ENCODE measurements around the gene PTF1A.

The PTF1A gene

GRCh38 chr10:23201837-23202236, 9.7 kb downstream of the PTF1A start:
- TF ChIP-seq, protein P1, sequence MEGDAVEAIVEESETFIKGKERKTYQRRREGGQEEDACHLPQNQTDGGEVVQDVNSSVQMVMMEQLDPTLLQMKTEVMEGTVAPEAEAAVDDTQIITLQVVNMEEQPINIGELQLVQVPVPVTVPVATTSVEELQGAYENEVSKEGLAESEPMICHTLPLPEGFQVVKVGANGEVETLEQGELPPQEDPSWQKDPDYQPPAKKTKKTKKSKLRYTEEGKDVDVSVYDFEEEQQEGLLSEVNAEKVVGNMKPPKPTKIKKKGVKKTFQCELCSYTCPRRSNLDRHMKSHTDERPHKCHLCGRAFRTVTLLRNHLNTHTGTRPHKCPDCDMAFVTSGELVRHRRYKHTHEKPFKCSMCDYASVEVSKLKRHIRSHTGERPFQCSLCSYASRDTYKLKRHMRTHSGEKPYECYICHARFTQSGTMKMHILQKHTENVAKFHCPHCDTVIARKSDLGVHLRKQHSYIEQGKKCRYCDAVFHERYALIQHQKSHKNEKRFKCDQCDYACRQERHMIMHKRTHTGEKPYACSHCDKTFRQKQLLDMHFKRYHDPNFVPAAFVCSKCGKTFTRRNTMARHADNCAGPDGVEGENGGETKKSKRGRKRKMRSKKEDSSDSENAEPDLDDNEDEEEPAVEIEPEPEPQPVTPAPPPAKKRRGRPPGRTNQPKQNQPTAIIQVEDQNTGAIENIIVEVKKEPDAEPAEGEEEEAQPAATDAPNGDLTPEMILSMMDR (IDR thresholded peaks at IDR 0.05; ENCODE audit: control extremely low read depth, extremely low read depth, low read depth, missing control alignments), result no peak
- no peak for DNase-seq (ENCODE audit: extremely low spot score)
- ChIA-PET CTCF (no interaction called here), POLR2A (no interaction called here)

GRCh38 chr10:23202779-23203178, 10.7 kb downstream of the PTF1A start:
- POLR2A ChIA-PET, result no interaction called here
- CTCF ChIA-PET, result no interaction called here
- no peak for DNase-seq (ENCODE audit: extremely low spot score)
- TF ChIP-seq, protein P1 (IDR thresholded peaks at IDR 0.05; ENCODE audit: control extremely low read depth, extremely low read depth, low read depth, missing control alignments), result no peak

- TF ChIP-seq, protein P1 (IDR thresholded peaks at IDR 0.05; ENCODE audit: control extremely low read depth, extremely low read depth, low read depth, missing control alignments), result no peak
- ChIA-PET CTCF (no interaction called here), POLR2A (no interaction called here)
- no peak for DNase-seq (ENCODE audit: extremely low spot score)
Observed at GRCh38 chr10:23203369-23204325, 11.5 kb downstream of the PTF1A start.

DNA sequence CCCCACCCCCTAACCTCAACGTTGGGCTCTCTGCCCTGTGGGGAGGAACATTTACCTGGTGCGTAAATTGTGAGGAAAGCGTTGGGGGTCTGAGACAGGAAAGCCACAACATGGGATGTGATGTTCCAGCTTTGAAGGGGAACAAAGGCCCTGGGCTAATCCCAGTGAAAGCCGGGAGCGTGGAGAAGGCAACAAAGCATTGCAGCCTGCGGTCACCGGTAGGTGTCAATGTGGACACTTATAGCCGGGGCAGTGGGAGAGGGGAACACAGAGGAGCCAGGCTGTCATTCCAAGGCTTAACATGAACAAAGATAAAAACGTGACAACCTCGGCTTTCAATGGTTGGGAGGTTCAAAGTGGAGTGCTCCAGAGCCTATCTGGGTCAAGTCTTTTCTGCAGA, 12.7 kb downstream of the PTF1A start:
- no peak for DNase-seq (ENCODE audit: extremely low spot score)
- ChIA-PET POLR2A (no interaction called here), CTCF (interaction anchor here (1.0 kb wide), 2 partner anchors 9 to 88 kb away, joined by 3 read pairs; no protein-coding TSS in a partner anchor)
- TF ChIP-seq, protein P1 (IDR thresholded peaks at IDR 0.05; ENCODE audit: control extremely low read depth, extremely low read depth, low read depth, missing control alignments), result no peak

DNA sequence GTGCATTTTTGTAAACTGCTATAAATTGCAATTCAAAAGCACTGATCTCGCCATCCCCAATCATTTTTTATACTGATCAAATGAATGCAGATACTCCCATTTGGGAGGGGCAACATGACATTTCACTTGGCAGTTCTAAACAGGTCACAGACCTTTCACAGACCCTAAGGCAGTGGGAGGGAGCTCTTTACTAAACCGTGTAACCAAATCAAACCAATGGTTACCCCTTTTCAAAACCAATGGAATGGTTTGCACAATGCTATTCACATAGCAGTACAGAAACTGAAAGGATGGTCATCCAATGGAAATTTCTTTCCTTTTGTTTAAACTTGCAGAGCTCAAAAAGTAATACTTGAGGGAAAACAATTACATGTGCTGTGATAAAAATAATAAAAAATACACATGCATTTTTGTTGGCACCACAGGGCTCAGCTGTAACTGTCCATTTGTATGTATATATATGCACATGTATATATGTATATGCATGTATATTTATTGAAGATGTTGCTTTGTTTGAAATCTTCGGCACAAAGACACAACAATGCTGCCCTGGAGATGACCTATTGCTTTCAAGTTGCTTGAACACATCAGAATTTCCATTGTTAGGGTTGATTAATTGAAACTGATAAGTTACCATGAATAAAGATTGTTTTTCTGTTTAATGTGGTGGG, 14.0 kb downstream of the PTF1A start:
- no peak for DNase-seq (ENCODE audit: extremely low spot score)
- TF ChIP-seq, protein P1 (IDR thresholded peaks at IDR 0.05; ENCODE audit: control extremely low read depth, extremely low read depth, low read depth, missing control alignments), result no peak
- ChIA-PET CTCF (interaction anchor here (1.1 kb wide), 1 partner anchor 13 kb away, joined by 4 read pairs; no protein-coding TSS in a partner anchor), POLR2A (no interaction called here)

DNA sequence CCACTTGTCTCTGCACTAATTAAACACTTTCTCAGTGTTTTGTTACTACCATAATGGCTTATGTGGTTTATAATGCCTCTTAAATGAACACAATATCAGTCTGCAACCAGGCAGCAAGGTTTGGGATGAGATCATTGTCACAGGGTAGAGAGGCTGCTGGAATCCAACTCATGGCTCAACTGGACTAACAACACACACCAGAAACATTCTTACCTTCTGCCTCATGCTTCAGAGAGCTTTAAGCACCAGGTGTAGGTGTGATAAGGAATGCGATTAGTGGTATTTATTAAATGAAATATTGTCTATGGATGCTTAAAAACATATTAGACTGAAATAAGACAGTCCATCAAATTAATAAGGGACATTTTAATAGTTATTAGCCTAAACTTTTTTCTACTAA, 25.4 kb downstream of the PTF1A start:
- ChIA-PET POLR2A (interaction anchor here (0.5 kb wide), 1 partner anchor 24 kb away, joined by 3 read pairs; no protein-coding TSS in a partner anchor), CTCF (no interaction called here)
- no peak for DNase-seq (ENCODE audit: extremely low spot score)
- TF ChIP-seq, protein P1 (IDR thresholded peaks at IDR 0.05; ENCODE audit: control extremely low read depth, extremely low read depth, low read depth, missing control alignments), result no peak
